HG03565 (cell line): Measurements from ENCODE around the gene STAT5A.

Source experiments
- ATAC-seq: cut with Tn5 transposase; IDR thresholded peaks from one replicate; pipeline ENCODE4 v1.9.1; 2021; ENCODE audit warnings: mild to moderate bottlenecking, moderate library complexity; ENCODE audit not compliant: unreplicated experiment

Gene STAT5A

GRCh38 chr17:42266918-42267766 is 21.2 kb upstream of the STAT5A start:
- no peak for ATAC-seq

DNA sequence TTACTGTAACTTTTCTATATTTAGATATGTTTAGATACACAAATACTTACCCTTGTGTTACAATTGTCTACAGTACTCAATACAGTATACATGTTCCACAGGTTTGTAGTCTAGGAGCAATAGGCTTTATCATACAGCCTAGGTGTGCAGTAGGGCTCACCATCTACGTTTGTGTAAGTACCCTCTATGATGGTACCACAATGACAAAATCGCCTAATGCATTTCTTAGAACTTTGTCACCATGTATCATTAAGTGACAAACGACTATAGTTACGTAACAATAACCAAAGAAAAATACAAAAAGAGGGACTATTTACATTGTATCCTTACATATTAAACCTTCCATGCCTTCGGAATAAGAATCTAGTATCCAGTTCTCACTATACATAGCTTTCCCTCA is 20.1 kb upstream of the STAT5A start:
- ATAC-seq, result no peak

- ATAC-seq, result no peak
These were observed 18.1 kb upstream of the STAT5A start for GRCh38 chr17:42270170-42270535.

DNA sequence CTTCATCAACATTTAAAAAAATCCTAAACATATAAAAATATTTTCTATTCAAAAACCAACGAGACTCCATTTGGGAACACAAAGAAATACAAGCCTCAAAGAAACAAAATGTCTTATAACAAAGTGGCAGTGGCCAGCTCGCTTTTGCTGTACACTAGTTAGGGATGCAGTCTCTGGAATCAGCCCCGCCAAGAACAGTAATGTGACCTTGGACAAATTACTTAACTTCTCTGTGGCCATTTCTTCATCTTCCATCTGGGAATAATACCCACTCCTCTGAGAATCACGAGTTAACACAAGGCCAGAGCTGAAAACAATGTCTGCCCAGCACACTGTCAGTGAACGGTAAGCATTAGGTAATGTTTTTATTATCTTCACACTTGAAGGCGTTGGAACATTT is 17.7 kb upstream of the STAT5A start:
- ATAC-seq, result no peak

GRCh38 chr17:42271006-42271778 is 17.1 kb upstream of the STAT5A start:
- no peak for ATAC-seq

DNA sequence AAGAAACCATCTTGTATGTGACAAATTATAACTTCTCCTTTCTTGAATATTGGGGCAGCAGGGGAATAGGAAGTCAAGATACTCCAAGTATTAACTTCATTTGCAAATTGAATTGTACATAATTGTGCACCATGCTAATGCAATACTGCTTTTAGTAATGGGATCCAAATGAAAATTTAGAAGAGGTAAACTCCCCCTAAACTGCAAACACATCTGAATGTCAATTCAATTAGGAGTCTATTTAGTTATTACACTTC is 16.6 kb upstream of the STAT5A start:
- no peak for ATAC-seq

GRCh38 chr17:42272162-42272907 is 16.0 kb upstream of the STAT5A start:
- no peak for ATAC-seq

GRCh38 chr17:42273474-42274252 is 14.6 kb upstream of the STAT5A start:
- ATAC-seq, result no peak

GRCh38 chr17:42274253-42274542 is 14.1 kb upstream of the STAT5A start:
- no peak for ATAC-seq

DNA sequence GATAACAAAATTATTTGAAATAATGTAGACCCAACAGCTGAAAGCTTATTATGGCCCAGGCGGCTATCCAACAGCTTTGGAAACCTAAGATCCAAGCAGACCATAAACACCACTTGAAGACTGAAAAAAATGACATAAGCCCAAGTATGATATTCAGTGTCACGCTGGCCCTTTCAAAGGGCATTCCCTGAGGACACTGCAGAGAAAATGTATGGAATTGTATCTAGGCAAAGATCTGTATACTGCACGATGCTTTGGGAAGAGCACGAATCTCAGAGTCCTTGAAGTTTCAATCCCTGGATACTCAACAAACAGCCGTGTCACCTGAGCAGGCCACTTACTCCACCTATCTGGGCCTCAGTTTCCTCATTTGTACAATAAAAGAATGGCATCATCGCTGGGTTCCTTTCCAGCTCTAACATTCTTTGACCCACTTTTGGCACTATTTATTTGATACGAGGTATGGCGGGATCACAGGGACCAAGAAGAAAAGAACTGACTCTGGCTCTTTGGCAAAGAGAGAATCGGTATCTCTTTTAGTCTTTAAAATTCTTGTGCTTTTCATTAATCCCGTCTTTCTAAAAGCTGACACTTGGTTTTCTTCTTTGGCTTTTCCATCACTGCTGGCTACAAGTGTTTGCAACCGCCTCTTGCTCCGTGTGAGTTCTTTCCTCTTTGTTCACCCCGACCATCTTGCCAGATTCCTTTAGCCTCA is 13.3 kb upstream of the STAT5A start:
- ATAC-seq, result no peak

GRCh38 chr17:42275527-42276358 is 12.6 kb upstream of the STAT5A start:
- no peak for ATAC-seq

DNA sequence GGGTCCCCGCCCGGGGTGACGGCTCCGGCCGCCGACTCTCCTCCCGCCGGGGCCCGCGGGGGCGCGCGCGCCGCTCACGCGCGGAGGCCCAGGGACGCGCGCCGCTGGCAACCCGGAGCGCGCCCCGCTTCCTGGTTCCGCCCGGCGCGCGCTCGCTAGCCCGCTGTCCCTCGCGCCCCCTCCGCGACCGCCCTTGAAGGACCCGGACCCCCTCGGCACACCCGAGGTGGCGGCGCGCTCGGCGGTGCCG is 12.0 kb upstream of the STAT5A start, which contains the start of gene STAT5B:
Gene STAT5B (minus strand): TSS at position 33 of the 250 bp plus-strand sequence. CDS start 44,264 bp downstream, outside the sequence.
- ATAC-seq, result no peak

- ATAC-seq, result no peak
These were observed 11.5 kb upstream of the STAT5A start for GRCh38 chr17:42276609-42277341.

- ATAC-seq, result no peak
These were observed 11.0 kb upstream of the STAT5A start for GRCh38 chr17:42277342-42277712.

- ATAC-seq, result no peak
These were observed 8.3 kb upstream of the STAT5A start for GRCh38 chr17:42279776-42280630.

DNA sequence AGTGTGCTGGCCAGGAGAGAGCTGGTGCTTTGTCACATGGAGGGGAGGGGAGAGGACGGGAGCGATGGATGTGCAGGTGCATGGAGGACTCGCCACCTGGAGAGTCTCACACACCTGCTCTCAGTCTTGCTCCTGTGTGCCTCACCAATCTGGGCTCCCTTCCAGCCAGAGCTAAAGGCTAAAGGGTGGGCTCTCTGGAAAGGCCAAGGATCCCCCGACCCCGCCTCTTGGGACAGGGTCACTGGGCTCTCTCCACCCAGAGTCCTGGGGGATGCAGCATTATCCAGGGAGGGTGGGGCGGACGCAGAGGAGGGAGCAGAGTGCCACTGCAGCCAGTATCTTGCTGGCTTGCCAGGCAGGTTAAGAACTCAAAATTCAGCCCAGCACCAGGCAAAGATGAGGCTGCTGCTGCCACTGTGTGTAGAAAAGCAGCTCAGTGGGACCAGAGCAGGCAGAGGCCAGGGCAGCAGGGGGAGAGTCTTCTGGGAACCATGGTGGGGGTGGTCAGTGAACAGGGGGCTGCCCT is 6.7 kb upstream of the STAT5A start:
- no peak for ATAC-seq

GRCh38 chr17:42282478-42283080 is 5.7 kb upstream of the STAT5A start:
- ATAC-seq, result no peak
